ENCODE results near the gene WDPCP. TPM values are rescaled to one million over a fixed set of nuclear protein-coding genes. Genes with fewer than 3 reads are reported as not detected.
"Not testable (repeated sequence)": the region's sequence is repeated elsewhere in the genome, so short reads cannot be mapped to it uniquely, and the experiment has no call there.

The WDPCP gene
- total and polyA plus RNA-seq, 9 donors: 4.0 to 29.6 (median 15.6) TPM

DNA sequence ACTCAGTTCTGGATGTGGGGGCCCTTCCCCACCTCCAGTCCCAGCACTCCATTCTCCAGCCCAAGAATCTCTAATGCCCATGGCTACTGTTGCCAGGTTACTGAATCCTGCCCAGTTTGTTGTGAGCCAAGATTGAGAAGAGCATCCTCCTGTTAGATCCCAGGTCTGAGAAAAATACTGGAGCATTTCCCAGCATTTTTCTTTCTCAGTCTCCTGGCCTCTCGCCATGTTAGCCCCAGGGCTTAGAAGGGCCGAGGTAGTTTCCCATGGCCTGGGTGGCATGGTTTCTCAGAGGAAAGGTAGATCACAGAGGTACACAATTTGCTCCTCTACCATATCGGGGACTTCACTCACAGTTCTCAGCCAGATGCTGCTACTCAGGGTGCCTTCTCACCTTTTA, 401.9 kb downstream of the WDPCP start:
- Histone ChIP-seq H3K27me3 (no peaks in the 10 kb centered on the region), H3K9me3 (no peaks in the 10 kb centered on the region), H3K36me3 (no peaks in the 10 kb centered on the region), H3K27ac (no peak overlapping the region), H3K4me1 (ENCODE audit: insufficient read depth) (no peaks in the 10 kb centered on the region), H3K4me3 (no peak overlapping the region)
- TF ChIP-seq POLR2A (IDR thresholded peaks at IDR 0.05): no peak
- TF ChIP-seq, protein P1, sequence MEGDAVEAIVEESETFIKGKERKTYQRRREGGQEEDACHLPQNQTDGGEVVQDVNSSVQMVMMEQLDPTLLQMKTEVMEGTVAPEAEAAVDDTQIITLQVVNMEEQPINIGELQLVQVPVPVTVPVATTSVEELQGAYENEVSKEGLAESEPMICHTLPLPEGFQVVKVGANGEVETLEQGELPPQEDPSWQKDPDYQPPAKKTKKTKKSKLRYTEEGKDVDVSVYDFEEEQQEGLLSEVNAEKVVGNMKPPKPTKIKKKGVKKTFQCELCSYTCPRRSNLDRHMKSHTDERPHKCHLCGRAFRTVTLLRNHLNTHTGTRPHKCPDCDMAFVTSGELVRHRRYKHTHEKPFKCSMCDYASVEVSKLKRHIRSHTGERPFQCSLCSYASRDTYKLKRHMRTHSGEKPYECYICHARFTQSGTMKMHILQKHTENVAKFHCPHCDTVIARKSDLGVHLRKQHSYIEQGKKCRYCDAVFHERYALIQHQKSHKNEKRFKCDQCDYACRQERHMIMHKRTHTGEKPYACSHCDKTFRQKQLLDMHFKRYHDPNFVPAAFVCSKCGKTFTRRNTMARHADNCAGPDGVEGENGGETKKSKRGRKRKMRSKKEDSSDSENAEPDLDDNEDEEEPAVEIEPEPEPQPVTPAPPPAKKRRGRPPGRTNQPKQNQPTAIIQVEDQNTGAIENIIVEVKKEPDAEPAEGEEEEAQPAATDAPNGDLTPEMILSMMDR (IDR thresholded peaks at IDR 0.05): no peak
- TF ChIP-seq EP300 (IDR thresholded peaks at IDR 0.05): no peak
- intact Hi-C loops (cut with DNase I): loop anchor here in 1 of 4 donors (5.0 kb wide), 1 partner anchor 1416 kb away; no protein-coding TSS in a partner anchor
- WGBS, 3 donors: 93 to 99% (median 96%) methylated on average over 3 of the region's 3 CpGs
- no peak for DNase-seq

DNA sequence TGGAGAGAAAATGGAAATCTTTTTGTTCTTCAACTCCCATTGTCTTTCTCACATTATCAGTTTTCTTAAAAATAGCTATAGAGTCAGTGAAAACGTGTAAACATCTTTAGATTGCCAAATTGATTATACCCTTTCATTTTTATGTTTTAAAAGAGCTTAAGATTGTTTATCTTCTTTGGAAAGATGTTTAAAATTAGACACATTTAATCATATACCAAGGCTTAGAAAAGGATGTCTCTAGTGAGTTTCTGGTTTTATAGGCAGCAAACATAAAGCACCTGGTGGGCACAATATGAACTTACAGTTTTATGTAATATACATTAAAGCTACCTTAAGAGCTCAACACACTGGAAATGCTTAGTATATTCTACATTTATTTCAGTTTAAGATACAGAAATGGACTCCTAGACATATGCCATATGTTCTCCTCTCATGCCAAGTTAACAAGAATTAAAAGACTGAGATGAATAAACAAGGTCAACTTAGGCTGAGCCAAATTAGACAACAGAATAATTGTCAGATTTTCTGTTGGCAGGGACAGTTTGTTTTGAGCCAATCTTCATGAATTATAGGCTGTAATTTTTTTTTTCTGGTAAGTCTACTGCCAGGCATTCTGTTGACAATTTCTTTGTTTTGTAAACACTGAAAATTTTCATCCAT, 425.0 kb downstream of the WDPCP start:
- H3K4me3 ChIP-seq: no peak overlapping the region
- no peaks in the 10 kb centered on the region for H3K36me3 ChIP-seq
- no peak overlapping the region for H3K27ac ChIP-seq
- no peaks in the 10 kb centered on the region for H3K4me1 ChIP-seq (ENCODE audit: insufficient read depth)
- DNase-seq: no peak
- H3K9me3 ChIP-seq: no peaks in the 10 kb centered on the region
- intact Hi-C loops (cut with DNase I): no loop called here
- 30 to 41% (median 30%) methylated on average over 1 of the region's 1 CpG for WGBS, 3 donors
- no peaks in the 10 kb centered on the region for H3K27me3 ChIP-seq
- TF ChIP-seq EP300 (IDR thresholded peaks at IDR 0.05): no peak
- TF ChIP-seq, protein P1 (IDR thresholded peaks at IDR 0.05): no peak
- no peak for TF ChIP-seq POLR2A (IDR thresholded peaks at IDR 0.05)

DNA sequence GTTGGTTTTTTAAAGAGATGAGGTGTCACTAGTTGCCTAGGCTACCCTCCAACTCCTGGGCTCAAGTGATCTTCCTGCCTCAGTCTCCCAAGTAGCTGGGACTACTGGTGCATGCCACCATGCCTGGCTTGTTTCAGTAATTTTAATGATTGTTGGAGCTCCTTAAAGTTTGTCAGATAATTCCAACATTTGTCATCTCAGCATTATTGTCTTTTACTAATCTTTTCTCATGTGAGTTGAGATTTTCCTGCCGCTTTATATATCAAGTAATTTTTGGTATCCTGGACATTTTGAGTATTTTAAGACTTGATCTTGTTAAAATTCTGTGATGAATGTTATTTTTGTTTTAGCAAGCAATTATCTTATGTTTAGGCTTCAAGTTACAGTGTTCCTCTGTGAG, 429.0 kb downstream of the WDPCP start:
- TF ChIP-seq EP300 (IDR thresholded peaks at IDR 0.05) (no peak), POLR2A (IDR thresholded peaks at IDR 0.05) (no peak)
- TF ChIP-seq, protein P1 (IDR thresholded peaks at IDR 0.05): no peak
- H3K9me3 ChIP-seq: no peaks in the 10 kb centered on the region
- intact Hi-C loops (cut with DNase I): no loop called here
- H3K36me3 ChIP-seq: no peaks in the 10 kb centered on the region
- H3K4me1 ChIP-seq (ENCODE audit: insufficient read depth): no peaks in the 10 kb centered on the region
- no peak overlapping the region for H3K4me3 ChIP-seq
- H3K27me3 ChIP-seq: no peaks in the 10 kb centered on the region
- WGBS, 3 donors: 86 to 98% (median 93%) methylated on average over 1 of the region's 1 CpG
- no peak overlapping the region for H3K27ac ChIP-seq
- no peak for DNase-seq

DNA sequence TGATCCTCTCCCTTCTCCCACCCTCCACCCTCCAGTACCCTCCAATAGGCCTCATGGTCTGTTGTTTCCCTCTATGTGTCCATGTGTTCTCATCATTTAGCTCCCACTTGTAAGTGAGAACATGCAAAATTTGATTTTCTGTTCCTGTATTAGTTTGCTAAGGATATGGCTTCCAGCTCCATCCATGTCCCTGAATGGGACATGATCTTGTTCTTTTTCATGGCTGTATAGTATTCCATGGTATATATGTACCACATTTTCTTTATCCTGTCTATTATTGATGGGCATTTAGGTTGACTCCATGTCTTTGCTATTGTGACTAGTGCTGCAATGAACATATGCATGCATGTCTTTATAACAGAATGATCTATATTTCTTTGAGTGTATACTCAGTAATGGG, 451.6 kb downstream of the WDPCP start:
- H3K9me3 ChIP-seq; H3K27ac ChIP-seq; H3K4me1 ChIP-seq (ENCODE audit: insufficient read depth); H3K36me3 ChIP-seq; intact Hi-C loops (cut with DNase I); H3K27me3 ChIP-seq; DNase-seq; H3K4me3 ChIP-seq: not testable (repeated sequence)

DNA sequence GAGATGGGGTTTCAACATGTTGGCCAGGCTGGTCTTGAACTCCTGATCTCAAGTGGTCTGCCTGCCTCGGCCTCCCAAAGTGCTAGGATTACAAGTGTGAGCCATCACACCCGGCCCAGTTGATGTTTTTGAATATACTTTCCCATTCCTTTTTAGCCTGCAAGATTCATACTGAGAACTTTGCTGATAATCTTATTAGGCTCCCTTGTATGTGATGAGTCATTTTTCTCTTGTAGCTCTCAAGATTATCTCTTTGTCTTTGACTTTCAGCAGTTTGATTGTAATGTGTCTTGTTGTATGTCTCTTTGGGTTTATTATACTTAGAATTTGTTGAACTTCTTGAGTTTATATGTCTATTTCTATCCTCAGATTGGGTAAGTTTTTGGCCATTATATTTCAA, 456.3 kb downstream of the WDPCP start:
- H3K4me1 ChIP-seq (ENCODE audit: insufficient read depth): no peaks in the 10 kb centered on the region
- no peak overlapping the region for H3K4me3 ChIP-seq
- no peak for DNase-seq
- no peaks in the 10 kb centered on the region for H3K27me3 ChIP-seq
- no peaks in the 10 kb centered on the region for H3K36me3 ChIP-seq
- 87 to 98% (median 96%) methylated on average over 2 of the region's 2 CpGs for WGBS, 3 donors
- TF ChIP-seq, protein P1 (IDR thresholded peaks at IDR 0.05): no peak
- TF ChIP-seq POLR2A (IDR thresholded peaks at IDR 0.05): no peak
- no peak for TF ChIP-seq EP300 (IDR thresholded peaks at IDR 0.05)
- H3K27ac ChIP-seq: no peak overlapping the region
- intact Hi-C loops (cut with DNase I): no loop called here
- H3K9me3 ChIP-seq: no peaks in the 10 kb centered on the region

Data from ovary (tissue), 9 donors.